ENCODE data around the gene MGLL.

MGLL gene

DNA sequence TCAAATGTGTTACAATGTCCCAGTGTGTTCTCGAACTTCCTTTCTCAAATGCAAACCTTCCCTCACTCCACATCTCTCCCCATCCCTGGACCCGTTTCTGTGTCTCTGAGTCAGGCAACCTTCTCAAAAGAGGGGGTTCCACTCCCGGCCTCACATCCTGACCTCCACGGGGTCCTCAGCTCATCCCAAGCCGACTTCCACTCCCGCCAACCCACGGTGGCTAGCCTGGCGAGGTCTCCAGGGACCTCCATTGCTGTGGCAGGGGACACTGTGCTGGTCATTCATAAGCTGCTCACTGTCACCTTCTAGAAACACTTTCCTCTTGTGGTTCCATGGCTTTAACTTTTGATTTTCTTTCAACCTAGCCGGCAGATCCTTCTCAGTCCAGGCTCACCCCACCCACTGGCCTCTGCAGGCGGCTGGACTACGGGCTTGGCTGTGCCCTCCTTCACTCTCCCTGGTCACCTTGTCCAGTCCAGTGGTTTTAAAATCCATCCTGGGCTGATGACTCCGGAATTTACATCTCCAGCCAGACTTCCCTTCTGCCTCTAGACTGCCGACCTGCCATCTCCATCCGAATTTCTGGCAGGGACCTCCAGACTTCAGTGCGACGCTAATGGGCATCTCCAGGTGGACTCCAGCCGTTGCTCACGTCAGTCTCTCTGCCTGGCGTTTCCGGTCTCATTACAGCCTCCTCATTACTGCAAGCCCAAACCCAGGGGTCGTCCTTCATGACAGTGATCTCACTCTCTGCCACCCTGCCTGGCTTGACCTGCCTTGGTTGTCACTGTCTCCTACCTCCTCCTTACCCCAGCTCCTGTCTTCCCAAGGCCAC, 129.6 kb downstream of the MGLL start:
- Histone ChIP-seq H3K9me3 (replicated peaks; ENCODE audit: insufficient read depth, low read length) (no peaks in the 10 kb centered on the region), H4K20me1 (ENCODE audit: insufficient read depth, low read length) (no peaks in the 10 kb centered on the region), H3F3A (ENCODE audit: insufficient read depth, low read length) (no peaks in the 10 kb centered on the region), H3K27me3 (replicated peaks; ENCODE audit: insufficient read depth, low read length) (no peaks in the 10 kb centered on the region), H3K4me1 (ENCODE audit: low read length) (no peaks in the 10 kb centered on the region), H3K79me2 (ENCODE audit: low read length) (no peaks in the 10 kb centered on the region), H2AFZ (ENCODE audit: low read length) (no peak overlapping the region), H3K9me2 (replicated peaks; ENCODE audit: insufficient read depth, low read length) (no peaks in the 10 kb centered on the region), H3K9ac (ENCODE audit: low read length) (no peak overlapping the region), H3K4me3 (ENCODE audit: low read length) (no peak overlapping the region), H3K36me3 (replicated peaks; ENCODE audit: insufficient read depth, low read length) (no peaks in the 10 kb centered on the region), H3K4me2 (ENCODE audit: low read depth, low read length) (no peak overlapping the region), H3K27ac (ENCODE audit: low read length) (no peak overlapping the region)
- TF ChIP-seq, protein P1, sequence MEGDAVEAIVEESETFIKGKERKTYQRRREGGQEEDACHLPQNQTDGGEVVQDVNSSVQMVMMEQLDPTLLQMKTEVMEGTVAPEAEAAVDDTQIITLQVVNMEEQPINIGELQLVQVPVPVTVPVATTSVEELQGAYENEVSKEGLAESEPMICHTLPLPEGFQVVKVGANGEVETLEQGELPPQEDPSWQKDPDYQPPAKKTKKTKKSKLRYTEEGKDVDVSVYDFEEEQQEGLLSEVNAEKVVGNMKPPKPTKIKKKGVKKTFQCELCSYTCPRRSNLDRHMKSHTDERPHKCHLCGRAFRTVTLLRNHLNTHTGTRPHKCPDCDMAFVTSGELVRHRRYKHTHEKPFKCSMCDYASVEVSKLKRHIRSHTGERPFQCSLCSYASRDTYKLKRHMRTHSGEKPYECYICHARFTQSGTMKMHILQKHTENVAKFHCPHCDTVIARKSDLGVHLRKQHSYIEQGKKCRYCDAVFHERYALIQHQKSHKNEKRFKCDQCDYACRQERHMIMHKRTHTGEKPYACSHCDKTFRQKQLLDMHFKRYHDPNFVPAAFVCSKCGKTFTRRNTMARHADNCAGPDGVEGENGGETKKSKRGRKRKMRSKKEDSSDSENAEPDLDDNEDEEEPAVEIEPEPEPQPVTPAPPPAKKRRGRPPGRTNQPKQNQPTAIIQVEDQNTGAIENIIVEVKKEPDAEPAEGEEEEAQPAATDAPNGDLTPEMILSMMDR (IDR thresholded peaks at IDR 0.05; ENCODE audit: low read length), result no peak
- TF ChIP-seq EZH2phosphoT487 (IDR thresholded peaks at IDR 0.05; ENCODE audit: low read length) (no peak), EZH2 (optimal IDR thresholded peaks at IDR 0.05; ENCODE audit: low read depth, low read length) (no peak)
- DNase-seq, result no peak

DNA sequence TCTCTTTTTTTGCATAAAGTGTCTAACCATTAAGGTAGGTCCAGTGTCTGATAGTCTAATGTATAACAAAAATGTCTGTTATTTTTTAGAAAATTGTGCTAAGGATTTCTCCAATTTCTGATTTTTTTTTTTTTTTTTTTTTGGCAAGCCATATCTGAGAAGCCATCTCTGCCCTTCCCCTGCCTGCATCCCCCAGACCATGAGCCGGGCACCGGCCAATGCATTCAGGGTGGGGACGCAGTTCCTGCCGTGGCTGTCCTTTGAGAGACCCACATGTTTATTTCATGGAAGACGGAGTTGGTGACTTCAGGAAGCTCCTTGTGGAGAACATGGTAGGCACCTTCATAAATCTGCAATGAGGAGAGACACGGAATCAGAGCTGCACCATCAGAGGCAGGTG, 130.3 kb downstream of the MGLL start:
- Histone ChIP-seq H3K9ac (ENCODE audit: low read length) (no peak overlapping the region), H3K79me2 (ENCODE audit: low read length) (no peaks in the 10 kb centered on the region), H3K9me3 (replicated peaks; ENCODE audit: insufficient read depth, low read length) (no peaks in the 10 kb centered on the region), H3K27ac (ENCODE audit: low read length) (no peak overlapping the region), H3K27me3 (replicated peaks; ENCODE audit: insufficient read depth, low read length) (no peaks in the 10 kb centered on the region), H3K4me2 (ENCODE audit: low read depth, low read length) (no peak overlapping the region), H3K4me3 (ENCODE audit: low read length) (no peak overlapping the region), H3K36me3 (replicated peaks; ENCODE audit: insufficient read depth, low read length) (no peaks in the 10 kb centered on the region), H3F3A (ENCODE audit: insufficient read depth, low read length) (no peaks in the 10 kb centered on the region), H3K9me2 (replicated peaks; ENCODE audit: insufficient read depth, low read length) (no peaks in the 10 kb centered on the region), H3K4me1 (ENCODE audit: low read length) (no peaks in the 10 kb centered on the region), H2AFZ (ENCODE audit: low read length) (no peak overlapping the region), H4K20me1 (ENCODE audit: insufficient read depth, low read length) (no peaks in the 10 kb centered on the region)
- TF ChIP-seq EZH2phosphoT487 (IDR thresholded peaks at IDR 0.05; ENCODE audit: low read length) (no peak), EZH2 (optimal IDR thresholded peaks at IDR 0.05; ENCODE audit: low read depth, low read length) (no peak)
- TF ChIP-seq, protein P1 (IDR thresholded peaks at IDR 0.05; ENCODE audit: low read length), result no peak
- no peak for DNase-seq

DNA sequence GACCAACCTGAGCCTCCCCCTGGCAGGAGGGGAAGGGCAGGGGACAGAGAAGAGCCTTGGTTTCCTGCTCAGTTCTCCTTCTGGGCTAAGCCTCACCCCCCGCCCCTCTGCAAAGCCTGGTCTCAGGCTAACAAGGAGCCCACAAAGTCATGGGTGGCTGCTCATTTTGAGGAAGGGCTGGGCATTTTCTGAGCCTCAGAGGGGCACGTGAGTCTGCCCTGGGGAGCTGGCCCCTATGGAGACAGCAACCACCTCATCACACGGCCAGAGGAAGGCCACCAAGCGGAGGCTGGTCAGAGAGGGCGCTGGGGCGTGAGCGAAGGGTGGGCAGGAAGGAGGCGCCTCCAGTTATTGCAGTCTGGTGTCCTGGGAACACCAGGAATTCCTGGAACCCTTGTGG, 130.8 kb downstream of the MGLL start:
- Histone ChIP-seq H3K9me3 (replicated peaks; ENCODE audit: insufficient read depth, low read length) (no peaks in the 10 kb centered on the region), H4K20me1 (ENCODE audit: insufficient read depth, low read length) (no peaks in the 10 kb centered on the region), H3K79me2 (ENCODE audit: low read length) (no peaks in the 10 kb centered on the region), H3K27ac (ENCODE audit: low read length) (no peak overlapping the region), H3K27me3 (replicated peaks; ENCODE audit: insufficient read depth, low read length) (no peaks in the 10 kb centered on the region), H3K4me3 (ENCODE audit: low read length) (no peak overlapping the region), H2AFZ (ENCODE audit: low read length) (no peak overlapping the region), H3K9me2 (replicated peaks; ENCODE audit: insufficient read depth, low read length) (no peaks in the 10 kb centered on the region), H3K36me3 (replicated peaks; ENCODE audit: insufficient read depth, low read length) (no peaks in the 10 kb centered on the region), H3F3A (ENCODE audit: insufficient read depth, low read length) (no peaks in the 10 kb centered on the region), H3K9ac (ENCODE audit: low read length) (no peak overlapping the region), H3K4me2 (ENCODE audit: low read depth, low read length) (no peak overlapping the region), H3K4me1 (ENCODE audit: low read length) (no peaks in the 10 kb centered on the region)
- TF ChIP-seq EZH2 (optimal IDR thresholded peaks at IDR 0.05; ENCODE audit: low read depth, low read length) (no peak), EZH2phosphoT487 (IDR thresholded peaks at IDR 0.05; ENCODE audit: low read length) (no peak)
- TF ChIP-seq, protein P1 (IDR thresholded peaks at IDR 0.05; ENCODE audit: low read length), result no peak
- DNase-seq, result no peak

Data from MM.1S (cell line).